ENCODE data around the gene TRAPPC2L.
A peak's percentile ranks its signal among the peaks of the same experiment; 100 is the strongest.

TRAPPC2L gene

DNA sequence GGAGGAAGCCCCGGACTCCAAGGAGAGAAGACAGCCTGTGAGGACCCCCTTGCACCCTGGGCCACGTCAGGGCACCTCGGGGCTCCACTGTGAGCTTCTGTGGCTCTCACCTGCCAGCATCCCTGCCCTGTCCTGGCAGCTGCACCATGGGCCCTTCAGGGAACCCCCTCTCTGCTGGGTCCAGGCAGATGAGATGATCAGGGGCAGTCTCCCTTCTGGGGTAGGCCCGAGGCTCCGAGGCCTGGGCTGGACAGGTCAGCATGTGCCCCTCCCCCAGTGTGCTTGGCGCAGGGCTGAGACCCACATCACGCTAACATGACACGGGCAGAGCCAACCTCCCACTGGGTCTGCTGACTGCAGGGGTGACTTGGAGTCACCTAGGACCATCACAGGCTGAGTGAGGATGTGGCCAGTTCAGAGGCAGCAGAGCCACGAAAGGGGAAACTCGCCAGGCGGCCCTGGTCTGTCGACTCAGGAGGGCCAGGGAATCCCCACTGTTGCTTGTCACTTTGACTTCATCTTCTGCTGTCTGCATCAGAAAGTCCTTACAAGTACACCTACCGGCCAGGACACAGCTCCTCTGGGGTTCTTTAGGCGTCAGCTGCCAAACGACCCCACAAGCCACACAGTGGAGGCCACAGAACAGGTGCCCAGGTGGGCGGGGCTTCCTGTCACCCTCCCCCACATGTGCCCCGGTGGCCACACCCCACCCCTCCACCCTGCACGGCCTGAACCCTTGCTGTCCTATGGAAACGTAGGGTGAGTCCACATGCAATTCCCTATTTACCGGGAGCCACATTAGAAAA is 2.4 kb upstream of the TRAPPC2L start:
- Mint-ChIP-seq H3K9me3 (no peaks in the 10 kb centered on the region), H3K36me3 (ENCODE audit: low read depth) (peaks cover 57% of the 10 kb centered on the region), H3K27ac (peak overlapping the region; percentile 69), H3K4me3 (peak overlapping the region; percentile 32), H3K27me3 (no peaks in the 10 kb centered on the region), H3K4me1 (ENCODE audit: low read depth) (peaks cover 66% of the 10 kb centered on the region)
- intact Hi-C loops (cut with micrococcal nuclease) = no loop called here

DNA sequence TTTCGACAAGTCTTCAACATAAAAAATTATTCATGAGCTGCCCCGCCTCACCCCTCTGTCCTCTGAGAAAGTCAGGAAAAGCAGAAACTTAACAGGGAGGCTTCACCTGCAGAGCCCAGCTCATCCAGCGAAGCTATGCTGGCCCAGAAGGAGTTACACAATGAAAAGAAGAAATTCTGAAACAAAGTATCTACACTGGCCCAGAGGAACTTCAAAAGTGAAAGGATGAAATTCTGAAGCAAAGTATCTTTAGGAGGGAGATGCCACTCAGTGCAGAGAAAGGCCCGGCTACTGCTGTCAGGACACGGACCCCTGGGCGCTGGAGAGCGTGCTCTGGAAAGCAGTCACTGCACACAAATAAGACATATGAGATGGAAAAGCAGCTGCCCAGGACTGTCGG is 1.8 kb upstream of the TRAPPC2L start:
- no peaks in the 10 kb centered on the region for H3K9me3 Mint-ChIP-seq
- intact Hi-C loops (cut with micrococcal nuclease) = no loop called here
- peaks cover 70% of the 10 kb centered on the region for H3K4me1 Mint-ChIP-seq (ENCODE audit: low read depth)
- peak overlapping the region; percentile 69 for H3K27ac Mint-ChIP-seq
- H3K27me3 Mint-ChIP-seq = no peaks in the 10 kb centered on the region
- H3K4me3 Mint-ChIP-seq = peak overlapping the region; percentile 72
- H3K36me3 Mint-ChIP-seq (ENCODE audit: low read depth) = peaks cover 57% of the 10 kb centered on the region

DNA sequence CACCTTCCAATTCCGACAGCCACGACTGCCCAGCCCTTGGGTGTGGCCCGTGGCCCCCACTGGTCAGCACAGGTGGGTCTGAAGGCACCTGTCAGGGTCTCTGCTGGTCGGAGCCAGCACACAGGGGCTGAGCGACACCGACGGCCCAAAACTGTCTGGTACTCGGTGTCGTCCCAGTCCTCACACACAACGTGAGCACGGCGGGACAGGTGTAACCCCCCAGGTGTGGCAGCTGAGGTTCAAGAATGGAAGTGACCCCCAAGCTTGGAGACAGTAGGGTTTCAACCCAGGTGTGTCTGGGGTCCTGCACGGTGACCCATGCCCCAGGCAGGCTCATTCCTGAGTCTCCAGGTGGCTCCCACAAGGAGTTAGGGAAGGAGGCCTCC is 1.2 kb upstream of the TRAPPC2L start:
- H3K4me3 Mint-ChIP-seq = peak overlapping the region; percentile 75
- H3K4me1 Mint-ChIP-seq (ENCODE audit: low read depth) = peaks cover 70% of the 10 kb centered on the region
- H3K36me3 Mint-ChIP-seq (ENCODE audit: low read depth) = peaks cover 57% of the 10 kb centered on the region
- intact Hi-C loops (cut with micrococcal nuclease) = loop anchor here (2.0 kb wide), 3 partner anchors 43 to 361 kb away; partner anchors contain the start of genes PIEZO1 and ZNF778
- peak overlapping the region; percentile 69 for H3K27ac Mint-ChIP-seq
- H3K9me3 Mint-ChIP-seq = no peaks in the 10 kb centered on the region
- H3K27me3 Mint-ChIP-seq = no peaks in the 10 kb centered on the region

DNA sequence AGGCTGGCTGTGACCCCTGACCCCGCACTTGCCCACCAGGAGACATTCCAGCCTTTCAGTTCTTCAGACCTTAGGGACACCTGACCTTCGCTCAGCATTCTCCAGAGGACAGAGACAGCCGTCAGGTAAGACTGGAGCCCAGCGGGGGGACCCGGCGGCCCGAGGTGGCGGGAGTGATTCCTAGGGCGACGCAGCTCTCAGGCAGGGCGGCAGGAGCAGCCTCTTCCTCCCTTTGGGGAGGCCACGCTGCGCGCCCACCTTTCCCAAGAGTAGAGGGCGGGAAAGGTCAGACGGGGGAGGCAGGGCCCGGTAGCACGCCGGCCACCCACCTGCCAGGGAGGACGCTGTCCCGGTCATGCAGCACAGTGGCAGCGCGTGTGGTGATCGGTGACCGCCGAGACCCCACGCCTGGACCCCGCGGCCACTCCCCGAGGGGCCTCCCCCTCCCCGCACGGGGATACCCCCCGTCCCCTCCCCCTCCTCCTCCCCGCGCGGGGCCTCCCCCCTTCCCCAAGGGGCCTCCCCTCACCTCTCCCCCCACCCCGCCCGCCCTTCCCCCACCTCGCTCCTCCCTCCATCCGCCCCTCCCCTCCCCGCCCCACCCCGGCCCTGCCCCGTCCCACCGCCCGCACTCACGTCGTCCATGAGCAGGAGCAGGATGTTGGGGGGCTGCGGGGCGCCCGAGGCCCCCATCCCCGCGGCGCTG is 652 bp upstream of the TRAPPC2L start:
- Mint-ChIP-seq H3K27ac (peak overlapping the region; percentile 83), H3K9me3 (no peaks in the 10 kb centered on the region), H3K27me3 (no peaks in the 10 kb centered on the region), H3K4me3 (peak overlapping the region; percentile 90), H3K36me3 (ENCODE audit: low read depth) (peaks cover 57% of the 10 kb centered on the region), H3K4me1 (ENCODE audit: low read depth) (peaks cover 68% of the 10 kb centered on the region)
- intact Hi-C loops (cut with micrococcal nuclease) = loop anchor here (2.0 kb wide), 3 partner anchors 43 to 361 kb away; partner anchors contain the start of genes PIEZO1 and ZNF778

DNA sequence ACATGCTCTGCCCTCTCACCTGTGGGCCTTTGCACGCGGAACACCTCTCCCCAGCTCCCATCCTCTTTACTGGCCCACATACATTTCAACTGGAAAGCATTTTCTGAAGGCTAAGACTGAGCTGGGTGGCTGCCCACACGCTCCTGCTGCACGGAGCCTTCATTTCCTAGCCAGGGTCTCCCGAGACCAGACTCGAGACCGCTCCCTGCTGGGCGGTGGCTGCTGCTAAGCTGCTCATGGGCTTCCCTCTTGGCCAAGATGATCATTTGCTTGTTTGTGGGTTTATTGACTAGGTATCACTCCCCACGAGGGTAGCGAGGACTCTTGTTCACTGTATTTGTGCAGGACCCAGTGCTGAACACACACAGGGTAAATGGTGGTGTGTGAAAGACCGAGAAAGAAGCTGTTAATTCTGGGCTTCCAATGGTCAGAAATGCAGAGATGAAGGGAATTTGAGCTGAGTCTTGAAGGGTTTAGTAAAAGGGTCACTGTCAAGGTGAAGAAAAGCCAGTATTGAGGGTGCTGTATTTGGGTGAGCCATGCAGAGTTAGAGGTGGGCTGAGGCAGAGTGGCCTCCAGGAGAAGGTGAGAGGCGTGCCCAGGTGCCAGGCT is 907 bp downstream of the TRAPPC2L start:
- Mint-ChIP-seq H3K27me3 (no peaks in the 10 kb centered on the region), H3K27ac (peak overlapping the region; percentile 83), H3K9me3 (no peaks in the 10 kb centered on the region), H3K36me3 (ENCODE audit: low read depth) (peaks cover 58% of the 10 kb centered on the region), H3K4me3 (peak overlapping the region; percentile 90), H3K4me1 (ENCODE audit: low read depth) (peaks cover 55% of the 10 kb centered on the region)
- intact Hi-C loops (cut with micrococcal nuclease) = loop anchor here (2.0 kb wide), 3 partner anchors 45 to 359 kb away; partner anchors contain the start of genes PIEZO1 and ZNF778

DNA sequence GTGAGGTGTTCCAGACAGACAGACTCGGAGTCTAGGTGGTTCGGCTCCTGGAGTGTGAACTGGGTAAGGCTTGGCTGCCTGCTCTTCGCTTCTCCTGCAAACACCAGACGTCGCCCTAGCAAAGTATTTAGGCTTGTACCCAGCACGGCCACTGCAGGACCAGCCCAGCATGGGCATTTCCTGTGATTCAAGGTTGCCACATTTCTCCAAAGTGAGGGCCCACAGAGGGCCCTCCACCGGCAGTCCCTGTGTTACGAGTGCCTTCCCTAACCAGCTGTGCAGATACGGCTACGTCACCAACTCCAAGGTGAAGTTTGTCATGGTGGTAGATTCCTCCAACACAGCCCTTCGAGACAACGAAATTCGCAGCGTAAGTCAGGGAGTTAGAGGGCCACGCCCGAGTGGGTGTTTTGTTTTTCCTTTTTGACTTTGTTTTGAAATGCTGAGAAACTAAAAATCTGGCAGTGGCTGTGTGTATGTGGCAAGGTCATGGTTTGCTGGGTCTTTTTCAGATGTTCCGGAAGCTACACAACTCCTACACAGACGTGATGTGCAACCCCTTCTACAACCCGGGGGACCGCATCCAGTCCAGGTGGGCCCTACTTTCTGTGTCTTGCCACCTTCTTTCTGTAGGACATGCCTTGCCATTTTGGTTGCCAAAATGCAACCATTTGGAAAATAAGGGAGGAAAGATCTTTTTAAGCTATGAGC is 2.6 kb downstream of the TRAPPC2L start:
- Mint-ChIP-seq H3K27me3 (no peaks in the 10 kb centered on the region), H3K4me1 (ENCODE audit: low read depth) (peaks cover 41% of the 10 kb centered on the region), H3K4me3 (no peak overlapping the region), H3K36me3 (ENCODE audit: low read depth) (peaks cover 62% of the 10 kb centered on the region), H3K9me3 (no peaks in the 10 kb centered on the region), H3K27ac (no peak overlapping the region)
- intact Hi-C loops (cut with micrococcal nuclease) = no loop called here

DNA sequence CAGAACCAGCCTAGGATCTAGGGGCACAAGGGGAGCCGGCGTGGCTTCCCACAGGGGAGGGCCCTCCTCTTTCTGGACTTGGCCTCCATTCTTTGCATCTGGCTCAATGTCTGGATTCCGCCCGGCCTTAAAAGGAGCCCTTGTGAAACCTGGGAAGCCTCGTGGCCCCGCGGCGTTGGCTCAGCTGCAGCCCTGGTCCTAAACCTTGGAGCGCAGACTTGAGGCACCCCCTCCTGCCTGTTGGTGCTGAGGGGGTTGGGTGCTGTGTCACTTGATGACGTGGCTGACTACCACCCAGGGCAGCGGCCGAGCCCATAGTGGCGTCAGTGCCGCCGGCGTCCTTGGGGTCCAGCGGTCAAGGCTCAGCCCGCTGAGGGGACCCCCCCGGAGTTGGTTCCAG is 4.4 kb downstream of the TRAPPC2L start:
- Mint-ChIP-seq H3K4me1 (ENCODE audit: low read depth) (peaks cover 24% of the 10 kb centered on the region), H3K36me3 (ENCODE audit: low read depth) (peaks cover 56% of the 10 kb centered on the region), H3K27me3 (no peaks in the 10 kb centered on the region), H3K9me3 (no peaks in the 10 kb centered on the region), H3K4me3 (no peak overlapping the region), H3K27ac (no peak overlapping the region)
- intact Hi-C loops (cut with micrococcal nuclease) = no loop called here

DNA sequence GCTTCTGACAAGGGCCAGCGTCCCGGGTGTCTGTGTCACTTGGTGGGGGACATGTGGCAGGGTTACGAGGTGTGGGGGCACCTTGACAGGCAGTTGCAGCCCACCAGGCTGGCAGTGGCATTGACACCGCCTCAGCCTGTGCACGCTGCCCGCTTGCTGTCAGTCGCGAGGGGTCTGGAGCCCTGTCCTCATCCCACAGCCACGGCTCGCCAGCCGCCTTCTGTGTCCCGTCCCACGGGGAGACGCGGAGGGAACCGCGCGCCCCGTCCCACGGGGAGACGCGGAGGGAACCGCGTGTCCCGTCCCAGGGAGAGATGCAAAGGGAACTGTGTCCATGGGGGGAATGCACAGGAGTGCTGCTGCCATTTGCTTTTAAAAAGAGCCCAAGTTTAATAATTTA is 6.0 kb downstream of the TRAPPC2L start:
- Mint-ChIP-seq H3K4me3 (no peak overlapping the region), H3K27ac (no peak overlapping the region), H3K27me3 (peaks cover 12% of the 10 kb centered on the region), H3K4me1 (ENCODE audit: low read depth) (peaks cover 18% of the 10 kb centered on the region), H3K9me3 (no peaks in the 10 kb centered on the region), H3K36me3 (ENCODE audit: low read depth) (peaks cover 49% of the 10 kb centered on the region)
- intact Hi-C loops (cut with micrococcal nuclease) = no loop called here

DNA sequence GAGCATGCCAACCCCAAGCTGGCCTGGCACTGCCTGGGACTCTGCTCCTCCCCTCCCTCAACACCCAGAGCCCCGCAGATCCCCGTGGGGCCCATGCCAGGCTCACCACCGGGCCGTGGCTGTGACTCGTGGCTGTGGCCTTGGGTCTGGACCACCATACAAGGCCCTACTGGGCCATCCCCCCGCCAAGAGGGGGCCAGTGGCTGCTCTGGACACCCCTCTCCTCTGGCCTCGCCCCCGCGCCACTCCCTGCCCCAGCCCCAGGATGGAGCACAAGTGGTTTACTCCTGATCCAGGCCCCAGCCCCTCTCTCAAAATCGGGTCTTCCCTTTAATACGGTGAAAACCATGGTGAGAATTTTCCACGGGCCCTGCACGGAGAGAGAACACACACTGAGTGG is 6.5 kb downstream of the TRAPPC2L start:
- intact Hi-C loops (cut with micrococcal nuclease) = no loop called here
- H3K9me3 Mint-ChIP-seq = no peaks in the 10 kb centered on the region
- peaks cover 14% of the 10 kb centered on the region for H3K4me1 Mint-ChIP-seq (ENCODE audit: low read depth)
- H3K4me3 Mint-ChIP-seq = no peak overlapping the region
- H3K27ac Mint-ChIP-seq = no peak overlapping the region
- H3K36me3 Mint-ChIP-seq (ENCODE audit: low read depth) = peaks cover 47% of the 10 kb centered on the region
- peaks cover 15% of the 10 kb centered on the region for H3K27me3 Mint-ChIP-seq

DNA sequence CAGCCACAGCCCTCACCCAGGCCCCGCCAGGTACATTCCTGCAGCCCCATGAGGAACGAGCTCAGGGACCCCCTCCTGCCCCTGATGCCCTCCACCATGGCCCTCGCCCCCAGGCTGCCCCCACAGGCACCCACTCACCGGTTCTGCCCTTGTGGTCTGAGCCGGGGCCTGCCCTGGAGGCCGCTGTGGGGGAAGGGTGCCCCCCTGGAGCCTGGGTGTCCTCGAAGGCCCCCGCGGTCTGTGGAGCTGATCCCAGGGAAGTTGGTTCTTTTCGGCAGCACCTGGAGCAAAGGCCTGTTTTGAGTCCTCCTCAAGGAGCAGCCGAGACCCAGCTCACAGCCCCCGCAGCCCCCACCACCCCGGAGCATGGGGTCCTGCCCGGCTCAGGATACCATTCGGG is 7.2 kb downstream of the TRAPPC2L start:
- no peak overlapping the region for H3K4me3 Mint-ChIP-seq
- no peaks in the 10 kb centered on the region for H3K9me3 Mint-ChIP-seq
- H3K4me1 Mint-ChIP-seq (ENCODE audit: low read depth) = peaks cover 8% of the 10 kb centered on the region
- intact Hi-C loops (cut with micrococcal nuclease) = no loop called here
- peaks cover 41% of the 10 kb centered on the region for H3K36me3 Mint-ChIP-seq (ENCODE audit: low read depth)
- H3K27ac Mint-ChIP-seq = no peak overlapping the region
- peaks cover 22% of the 10 kb centered on the region for H3K27me3 Mint-ChIP-seq

DNA sequence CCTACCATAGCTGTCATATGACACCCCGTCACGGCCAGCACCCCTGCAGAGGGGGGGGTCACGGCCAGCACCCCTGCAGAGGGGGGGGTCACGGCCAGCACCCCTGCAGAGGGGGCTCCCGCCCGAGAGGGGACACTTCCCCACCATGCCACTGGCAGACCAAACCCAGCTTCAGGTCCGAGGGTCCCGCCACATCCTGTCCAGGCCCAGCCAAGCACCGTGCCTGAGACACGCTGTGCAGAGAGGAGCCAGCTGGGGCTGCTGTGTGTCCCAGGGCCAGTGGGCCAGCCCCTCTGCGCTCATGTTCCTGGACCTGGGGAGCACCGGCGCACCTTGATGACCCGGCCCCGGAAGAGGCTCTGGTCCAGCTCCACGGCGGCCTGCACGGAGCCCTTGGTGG is 7.6 kb downstream of the TRAPPC2L start:
- Mint-ChIP-seq H3K36me3 (ENCODE audit: low read depth) (peaks cover 37% of the 10 kb centered on the region), H3K4me1 (ENCODE audit: low read depth) (peaks cover 4% of the 10 kb centered on the region), H3K9me3 (no peaks in the 10 kb centered on the region), H3K27ac (no peak overlapping the region), H3K4me3 (no peak overlapping the region), H3K27me3 (peaks cover 26% of the 10 kb centered on the region)
- intact Hi-C loops (cut with micrococcal nuclease) = no loop called here

DNA sequence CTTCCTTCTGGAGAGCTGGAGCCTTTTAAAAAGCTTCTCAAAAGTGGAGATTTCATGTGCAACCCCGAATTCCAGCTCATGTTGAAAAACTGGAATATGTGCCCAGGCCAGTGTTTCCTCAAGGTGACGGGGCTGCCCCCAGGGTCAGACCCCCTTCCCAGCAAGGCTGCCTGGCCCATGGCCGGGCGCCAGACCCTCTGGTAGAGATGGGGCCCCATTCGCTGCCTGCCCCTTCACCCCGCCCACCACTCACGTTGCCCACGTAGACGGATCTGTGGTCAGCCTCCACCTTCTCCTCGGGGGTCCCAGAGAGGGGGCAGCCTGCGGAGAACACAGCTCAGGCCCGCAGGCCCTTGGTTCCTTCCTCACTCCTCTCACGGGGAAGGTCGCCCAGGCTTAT is 8.4 kb downstream of the TRAPPC2L start:
- Mint-ChIP-seq H3K4me3 (no peak overlapping the region), H3K36me3 (ENCODE audit: low read depth) (peaks cover 29% of the 10 kb centered on the region), H3K9me3 (no peaks in the 10 kb centered on the region), H3K4me1 (ENCODE audit: low read depth) (peaks cover under 1% of the 10 kb centered on the region), H3K27ac (no peak overlapping the region), H3K27me3 (peaks cover 34% of the 10 kb centered on the region)
- intact Hi-C loops (cut with micrococcal nuclease) = no loop called here

DNA sequence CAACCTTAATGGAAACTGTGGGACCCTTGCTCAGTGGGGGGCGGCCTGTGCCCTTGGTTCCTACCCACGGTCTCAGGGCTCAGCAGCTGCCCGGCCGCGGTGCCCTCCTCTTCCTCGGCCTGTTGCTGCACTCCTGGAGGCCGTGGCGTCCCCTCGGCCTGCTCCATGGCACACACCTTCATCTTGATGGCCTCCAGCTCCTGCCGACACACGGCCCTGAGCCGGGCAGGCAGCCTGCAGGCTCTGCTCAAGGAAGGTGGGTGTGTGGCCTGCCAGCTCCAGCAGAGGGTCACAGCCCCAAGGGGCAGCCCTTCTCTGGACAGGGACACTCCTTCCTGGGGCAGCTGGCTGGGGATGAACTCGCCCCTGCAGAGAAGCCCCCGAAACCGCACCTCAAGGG is 8.8 kb downstream of the TRAPPC2L start:
- Mint-ChIP-seq H3K27me3 (peaks cover 39% of the 10 kb centered on the region), H3K27ac (no peak overlapping the region), H3K36me3 (ENCODE audit: low read depth) (peaks cover 25% of the 10 kb centered on the region), H3K4me1 (ENCODE audit: low read depth) (peaks cover 5% of the 10 kb centered on the region), H3K9me3 (no peaks in the 10 kb centered on the region), H3K4me3 (no peak overlapping the region)
- intact Hi-C loops (cut with micrococcal nuclease) = no loop called here
